Transverse colon (tissue), 4 donors: ENCODE data around the gene DNM1. TPM values are rescaled to one million over a fixed set of nuclear protein-coding genes. Genes with fewer than 3 reads are reported as not detected.

Experiments used
- DNase-seq: peaks from one replicate; pipeline ENCODE4 v3.0.0-alpha.2; 2019
- H3K27ac ChIP-seq, 4 donors: fragments of 200-600 bp; sonication (generic); 2 replicates each; pipeline ENCODE4 v1.5.1; 2016 to 2018; ENCODE audit warnings: inconsistent platforms in 4 of 4
- H3K27me3 ChIP-seq: fragments of 200-600 bp; sonication (generic); 2 replicates; pipeline ENCODE4 v1.5.1; 2017; ENCODE audit warnings: inconsistent platforms
- H3K36me3 ChIP-seq, 4 donors: fragments of 200-600 bp; sonication (generic); 2 replicates each; pipeline ENCODE4 v1.5.1; 2017 to 2019; ENCODE audit warnings: inconsistent platforms in 4 of 4
- H3K4me1 ChIP-seq, 4 donors: fragments of 200-600 bp; sonication (generic); 2 replicates each; pipeline ENCODE4 v1.5.1; 2017 to 2020; ENCODE audit warnings: inconsistent platforms in 4 of 4
- H3K4me3 ChIP-seq, 4 donors: fragments of 200-600 bp; sonication (generic); 1 replicate in 1 of 4; 2 replicates in 3 of 4; pipeline versions ENCODE4 v1.5.1 to v1.6.1; 2017 to 2019; ENCODE audit warnings: inconsistent platforms in 4 of 4
- H3K9me3 ChIP-seq, 2 donors: fragments of 200-600 bp; sonication (generic); 2 replicates each; pipeline ENCODE4 v1.5.1; 2017 to 2019; ENCODE audit warnings: inconsistent platforms in 2 of 2
- EP300 ChIP-seq: sonication (generic); formaldehyde crosslinking; IDR thresholded peaks from one replicate; pipeline ENCODE4 v1.6.1; 2017; ENCODE audit warnings: antibody characterized with exemption, low read depth
- POLR2A ChIP-seq: fragments of 450-650 bp; IDR thresholded peaks from one replicate; pipeline ENCODE4 v1.6.1; 2016; ENCODE audit warnings: antibody characterized with exemption, mild to moderate bottlenecking, moderate library complexity
- POLR2AphosphoS5 ChIP-seq, 3 donors: sonication (generic); formaldehyde crosslinking; IDR thresholded peaks; one replicate each; pipeline ENCODE4 v1.6.1; 2016; ENCODE audit warnings: antibody characterized with exemption in 3 of 3
- WGBS, 2 donors: methylation state at CpG; one replicate each; pipeline ENCODE4 v1.1.5; 2018; ENCODE audit warnings: low coverage in 1 of 2; 5-methylcytosine and 5-hydroxymethylcytosine counted together
- in situ Hi-C, 4 donors: fragments of 200-750 bp; cut with MboI; loops; one replicate each; pipeline versions ENCODE4 v1.15.0 to v1.15.1; 2017; ENCODE audit warnings: low sequenced_read_pairs in 3 of 4, low pct_ligation_motif_present in 1 of 4, low pct_unique_long_range_greater_than_20kb in 1 of 4
- intact Hi-C: fragments of 100-400 bp; cut with DNase I; formaldehyde crosslinking; loops from one replicate; pipeline ENCODE4 v1.15.1; 2023; ENCODE audit warnings: low total_unique reads
- total RNA-seq, 4 donors: library from RNA; depleted of rRNA; stranded (reverse); fragments of >200 nt; gene quantifications; one replicate each; pipeline ENCODE4 v1.1.0, GENCODE V29; 2016
- TF ChIP-seq, protein P1 (sequence below), 5 experiments: fragments of 200-600 bp in 3 of 5; fragments of 450-650 bp in 2 of 5; sonication (generic) in 3 of 5; IDR thresholded peaks; 1 replicate in 2 of 5; 2 replicates in 3 of 5; pipeline ENCODE4 v1.5.1; 2016 to 2017; ENCODE audit warnings: antibody characterized with exemption in 5 of 5, inconsistent platforms in 3 of 5, mild to moderate bottlenecking in 2 of 5, moderate library complexity in 1 of 5

Gene DNM1
- total RNA-seq, 4 donors from 2014 or later, result 7.5 to 41.8 (median 14.3) TPM

DNA sequence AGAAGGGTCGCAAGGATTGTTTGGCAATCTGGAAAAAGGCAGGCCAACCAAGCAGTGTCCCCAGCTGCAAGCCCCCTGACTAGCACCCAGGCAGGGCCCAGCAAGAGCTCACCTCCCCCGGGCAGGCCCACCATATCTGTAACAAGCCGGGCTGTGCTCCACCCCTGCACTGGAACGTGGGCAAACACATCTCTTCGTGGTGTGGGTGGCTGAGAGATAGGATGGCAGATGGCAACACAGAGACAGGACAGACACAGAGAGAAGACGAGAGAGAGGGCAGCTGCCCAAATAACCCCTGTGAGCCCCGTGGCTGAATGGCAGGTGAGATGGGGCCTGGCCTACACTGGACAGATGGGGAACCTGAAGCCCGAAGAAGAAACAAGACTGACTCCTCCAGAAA, 33.7 kb upstream of the DNM1 start:
- Histone ChIP-seq H3K9me3 (no peaks in the 10 kb centered on the region), H3K36me3 (peaks cover 0 to 41% (median 18%) of the 10 kb centered on the region in 4 donors), H3K27ac (no peak overlapping the region), H3K4me3 (no peak overlapping the region), H3K4me1 (no peaks in the 10 kb centered on the region), H3K27me3 (no peaks in the 10 kb centered on the region)
- no peak for DNase-seq
- TF ChIP-seq POLR2AphosphoS5 (IDR thresholded peaks at IDR 0.05), result no peak
- TF ChIP-seq, protein P1, sequence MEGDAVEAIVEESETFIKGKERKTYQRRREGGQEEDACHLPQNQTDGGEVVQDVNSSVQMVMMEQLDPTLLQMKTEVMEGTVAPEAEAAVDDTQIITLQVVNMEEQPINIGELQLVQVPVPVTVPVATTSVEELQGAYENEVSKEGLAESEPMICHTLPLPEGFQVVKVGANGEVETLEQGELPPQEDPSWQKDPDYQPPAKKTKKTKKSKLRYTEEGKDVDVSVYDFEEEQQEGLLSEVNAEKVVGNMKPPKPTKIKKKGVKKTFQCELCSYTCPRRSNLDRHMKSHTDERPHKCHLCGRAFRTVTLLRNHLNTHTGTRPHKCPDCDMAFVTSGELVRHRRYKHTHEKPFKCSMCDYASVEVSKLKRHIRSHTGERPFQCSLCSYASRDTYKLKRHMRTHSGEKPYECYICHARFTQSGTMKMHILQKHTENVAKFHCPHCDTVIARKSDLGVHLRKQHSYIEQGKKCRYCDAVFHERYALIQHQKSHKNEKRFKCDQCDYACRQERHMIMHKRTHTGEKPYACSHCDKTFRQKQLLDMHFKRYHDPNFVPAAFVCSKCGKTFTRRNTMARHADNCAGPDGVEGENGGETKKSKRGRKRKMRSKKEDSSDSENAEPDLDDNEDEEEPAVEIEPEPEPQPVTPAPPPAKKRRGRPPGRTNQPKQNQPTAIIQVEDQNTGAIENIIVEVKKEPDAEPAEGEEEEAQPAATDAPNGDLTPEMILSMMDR (IDR thresholded peaks at IDR 0.05), result no peak
- no peak for TF ChIP-seq EP300
- TF ChIP-seq POLR2A, result no peak
- 92 to 95% methylated on average over 3 to 8 of the region's 8 CpGs for WGBS, 2 donors
- intact Hi-C loops (no loop called here), in situ Hi-C loops (no loop called here)

DNA sequence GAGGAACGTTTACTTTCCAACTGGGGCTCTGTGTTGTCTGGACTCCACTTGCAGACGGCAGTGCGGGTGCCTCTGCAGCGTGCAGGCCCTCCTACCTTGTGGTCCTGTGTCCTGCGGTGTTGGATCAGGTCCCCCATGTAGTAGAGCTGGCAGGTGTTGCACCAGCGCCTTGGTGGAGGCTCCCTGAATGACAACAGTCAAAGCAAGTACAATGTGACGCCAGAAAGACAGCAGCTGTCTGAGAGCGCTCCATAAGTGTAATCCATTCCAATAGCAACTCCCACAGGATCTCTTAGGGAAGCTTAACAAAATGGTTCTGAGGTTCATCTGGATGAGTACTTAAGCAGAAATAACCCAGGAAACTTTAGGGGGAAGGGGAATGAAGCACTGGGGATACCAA, 33.3 kb upstream of the DNM1 start:
- TF ChIP-seq POLR2A, result no peak
- TF ChIP-seq EP300, result no peak
- TF ChIP-seq POLR2AphosphoS5 (IDR thresholded peaks at IDR 0.05), result no peak
- TF ChIP-seq, protein P1 (IDR thresholded peaks at IDR 0.05), result no peak
- DNase-seq, result no peak
- no peaks in the 10 kb centered on the region for H3K9me3 ChIP-seq
- no peaks in the 10 kb centered on the region for H3K4me1 ChIP-seq
- peaks cover 0 to 41% (median 17%) of the 10 kb centered on the region in 4 donors for H3K36me3 ChIP-seq
- H3K27me3 ChIP-seq, result no peaks in the 10 kb centered on the region
- 96 to 100% methylated on average over 1 to 8 of the region's 8 CpGs for WGBS, 2 donors
- H3K27ac ChIP-seq, result no peak overlapping the region
- intact Hi-C loops, result no loop called here
- H3K4me3 ChIP-seq, result no peak overlapping the region
- in situ Hi-C loops, result no loop called here

DNA sequence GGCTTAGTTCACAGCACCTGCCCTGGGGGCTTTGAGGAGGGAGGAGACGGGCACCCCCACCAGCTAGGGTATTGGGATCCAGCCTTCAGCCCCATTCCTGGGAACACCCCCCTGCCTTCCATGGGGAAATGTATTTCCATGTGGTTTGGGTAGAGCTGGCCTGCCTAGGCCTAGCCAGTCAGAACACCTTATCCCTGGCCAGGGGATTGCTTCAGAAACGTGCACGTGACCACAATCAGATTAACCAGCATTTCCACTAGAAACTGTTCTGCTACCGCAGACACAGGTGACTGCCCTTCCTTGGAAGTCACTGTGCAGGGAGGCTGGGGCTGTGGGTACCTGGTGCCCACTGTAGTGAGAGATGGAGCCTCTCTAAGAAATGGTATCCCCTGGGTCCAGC, 29.1 kb upstream of the DNM1 start:
- H3K4me1 ChIP-seq, result no peaks in the 10 kb centered on the region
- H3K36me3 ChIP-seq, result peaks cover 0 to 43% (median 18%) of the 10 kb centered on the region in 4 donors
- H3K4me3 ChIP-seq, result no peak overlapping the region
- TF ChIP-seq, protein P1 (IDR thresholded peaks at IDR 0.05), result no peak
- no peak for TF ChIP-seq EP300
- TF ChIP-seq POLR2A, result no peak
- no peak for TF ChIP-seq POLR2AphosphoS5 (IDR thresholded peaks at IDR 0.05)
- DNase-seq, result no peak
- no peaks in the 10 kb centered on the region for H3K27me3 ChIP-seq
- no peak overlapping the region for H3K27ac ChIP-seq
- no peaks in the 10 kb centered on the region for H3K9me3 ChIP-seq
- 80 to 100% methylated on average over 1 to 4 of the region's 4 CpGs for WGBS, 2 donors
- in situ Hi-C loops, result no loop called here
- intact Hi-C loops, result no loop called here

DNA sequence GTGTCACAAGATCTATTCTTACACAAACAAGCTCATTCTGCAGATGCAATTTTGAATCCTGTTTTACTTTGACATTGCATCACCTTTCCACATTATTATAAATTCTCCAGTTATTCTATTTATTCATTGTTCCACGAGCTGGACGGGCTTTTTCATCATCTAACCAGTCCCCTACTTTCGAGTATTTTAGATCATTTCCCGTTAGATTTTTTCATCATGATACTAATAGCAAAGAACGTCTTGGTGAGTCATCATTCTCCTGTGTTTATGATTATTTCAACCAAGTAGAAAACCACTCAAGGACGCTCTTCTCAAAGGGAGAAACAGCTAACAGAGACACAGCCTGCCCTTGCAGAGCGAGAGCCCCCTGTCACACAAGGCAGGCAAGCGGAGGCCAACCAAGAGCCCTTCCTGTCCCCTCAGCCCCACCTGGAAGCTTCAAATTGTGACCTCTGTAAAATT, 28.0 kb upstream of the DNM1 start:
- peak overlapping the region; percentile 18 to 48 (median 20) for H3K27ac ChIP-seq
- peaks cover 0 to 43% (median 18%) of the 10 kb centered on the region in 4 donors for H3K36me3 ChIP-seq
- no peak overlapping the region for H3K4me3 ChIP-seq
- no peaks in the 10 kb centered on the region for H3K4me1 ChIP-seq
- no peak for DNase-seq
- 64 to 65% methylated on average over 6 to 8 of the region's 8 CpGs for WGBS, 2 donors
- in situ Hi-C loops, result no loop called here
- TF ChIP-seq, protein P1 (IDR thresholded peaks at IDR 0.05), result no peak
- TF ChIP-seq POLR2AphosphoS5 (IDR thresholded peaks at IDR 0.05) (no peak), POLR2A (no peak), EP300 (no peak)
- no peaks in the 10 kb centered on the region for H3K27me3 ChIP-seq
- H3K9me3 ChIP-seq, result no peaks in the 10 kb centered on the region
- intact Hi-C loops, result no loop called here
